ENCODE measurements around the gene ANKRD65.
"Not testable (repeated sequence)": the region's sequence is repeated elsewhere in the genome, so short reads cannot be mapped to it uniquely, and the experiment has no call there.

DNA sequence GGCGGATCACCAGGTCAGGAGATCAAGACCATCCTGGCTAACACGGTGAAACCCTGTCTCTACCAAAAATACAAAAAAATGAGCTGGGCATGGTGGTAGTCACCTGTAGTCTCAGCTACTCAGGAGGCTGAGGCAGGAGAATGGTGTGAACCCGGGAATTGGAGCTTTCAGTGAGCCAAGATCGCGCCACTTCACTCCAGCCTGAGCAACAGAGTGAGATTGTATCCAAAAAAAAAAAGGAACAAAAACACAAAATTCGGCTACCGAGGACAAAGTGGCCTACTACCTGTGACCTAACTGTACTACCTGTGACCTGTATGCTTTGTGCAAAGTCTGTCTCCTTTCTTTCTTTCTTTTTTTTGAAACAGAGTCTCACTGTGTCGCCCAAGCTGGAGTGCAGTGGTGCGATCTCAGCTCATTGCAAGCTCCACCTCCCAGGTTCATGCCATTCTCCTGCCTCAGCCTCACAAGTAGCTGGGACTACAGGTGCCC is 18.1 kb downstream of the ANKRD65 start:
- not testable (repeated sequence) for TF ChIP-seq TAF1 (IDR thresholded peaks at IDR 0.05; ENCODE audit: borderline replicate concordance, low read depth, low read length); POLR2A (IDR thresholded peaks at IDR 0.05; ENCODE audit: low read depth, low read length); POLR2AphosphoS5 (IDR thresholded peaks at IDR 0.05; ENCODE audit: low read depth, low read length)
